SK-MEL-5 (cell line): Measurements from ENCODE around the gene FAM193A. TPM values are rescaled to one million over a fixed set of nuclear protein-coding genes. Genes with fewer than 3 reads are reported as not detected.
"Not testable (repeated sequence)": the region's sequence is repeated elsewhere in the genome, so short reads cannot be mapped to it uniquely, and the experiment has no call there.

Source experiments
- DNase-seq: peaks from one replicate; pipeline ENCODE4 v3.0.0-alpha.2; 2016; ENCODE audit warnings: low read depth, low spot score
- in situ Hi-C: cut with HindIII; loops from 2 replicates; pipeline ENCODE4 v1.10.0; 2016; ENCODE audit warnings: low sequenced_read_pairs, high pct_unique_total_duplicates, low pct_unique_long_range_greater_than_20kb
- total RNA-seq: library from RNA; depleted of rRNA; stranded (reverse); fragments of >200 nt; shearing (Covaris generic); gene quantifications from 2 replicates; pipeline ENCODE4 v1.2.3, GENCODE V29; 2014

FAM193A gene
- total RNA-seq, 1 experiment from 2014 or later: 6.3 TPM

GRCh38 chr4:2558301-2558700 lies 21.9 kb downstream of the FAM193A start:
- in situ Hi-C loops: no loop called here

GRCh38 chr4:2560167-2560566 lies 23.7 kb downstream of the FAM193A start:
- in situ Hi-C loops: no loop called here
- no peak for DNase-seq

More at GRCh38 chr4:2558301-2558700, 21.9 kb downstream of the FAM193A start:
- DNase-seq: no peak

- in situ Hi-C loops: no loop called here
- no peak for DNase-seq
Measured at GRCh38 chr4:2565533-2565932, 29.1 kb downstream of the FAM193A start.

- in situ Hi-C loops: no loop called here
- no peak for DNase-seq
Measured at GRCh38 chr4:2570036-2570435, 33.6 kb downstream of the FAM193A start.

- DNase-seq: no peak
- in situ Hi-C loops: no loop called here
Measured at GRCh38 chr4:2570551-2571222, 34.2 kb downstream of the FAM193A start.

- no peak for DNase-seq
- in situ Hi-C loops: no loop called here
Measured at GRCh38 chr4:2572076-2572475, 35.6 kb downstream of the FAM193A start.

- DNase-seq: no peak
- in situ Hi-C loops: no loop called here
Measured at GRCh38 chr4:2572866-2573265, 36.4 kb downstream of the FAM193A start.

- no peak for DNase-seq
- in situ Hi-C loops: no loop called here
Measured at GRCh38 chr4:2574009-2574408, 37.6 kb downstream of the FAM193A start.

GRCh38 chr4:2574863-2575262 lies 38.4 kb downstream of the FAM193A start:
- DNase-seq: no peak
- in situ Hi-C loops: no loop called here

- in situ Hi-C loops: no loop called here
- no peak for DNase-seq
Measured at GRCh38 chr4:2576290-2576689, 39.8 kb downstream of the FAM193A start.

GRCh38 chr4:2578106-2578505 lies 41.7 kb downstream of the FAM193A start:
- DNase-seq: no peak
- in situ Hi-C loops: no loop called here

GRCh38 chr4:2579910-2580309 lies 43.5 kb downstream of the FAM193A start:
- in situ Hi-C loops: no loop called here

GRCh38 chr4:2583092-2583491 lies 46.6 kb downstream of the FAM193A start:
- in situ Hi-C loops: no loop called here

More at GRCh38 chr4:2579910-2580309, 43.5 kb downstream of the FAM193A start:
- no peak for DNase-seq

GRCh38 chr4:2583517-2583916 lies 47.1 kb downstream of the FAM193A start:
- in situ Hi-C loops: no loop called here
- no peak for DNase-seq

More at GRCh38 chr4:2583092-2583491, 46.6 kb downstream of the FAM193A start:
- no peak for DNase-seq

- DNase-seq: no peak
- in situ Hi-C loops: no loop called here
Measured at GRCh38 chr4:2586502-2586901, 50.1 kb downstream of the FAM193A start.

GRCh38 chr4:2587213-2587823 lies 50.9 kb downstream of the FAM193A start:
- in situ Hi-C loops: no loop called here
- no peak for DNase-seq

GRCh38 chr4:2588259-2588658 lies 51.8 kb downstream of the FAM193A start:
- in situ Hi-C loops: no loop called here
- DNase-seq: no peak

- in situ Hi-C loops: no loop called here
- DNase-seq: no peak
Measured at GRCh38 chr4:2591189-2591588, 54.7 kb downstream of the FAM193A start.

GRCh38 chr4:2592014-2592413 lies 55.6 kb downstream of the FAM193A start:
- in situ Hi-C loops, DNase-seq: not testable (repeated sequence)
